Sciatic nerve (tissue), 2 donors: ENCODE results near the gene FDX1. TPM values are rescaled to one million over a fixed set of nuclear protein-coding genes. Genes with fewer than 3 reads are reported as not detected.

Experiments
- ATAC-seq: fragments of 200-7000 bp; cut with Tn5 transposase; one replicate; pipeline ENCODE4 v1.9.1; 2020; ENCODE audit warnings: mild to moderate bottlenecking, moderate library complexity
- DNase-seq: peaks from one replicate; pipeline ENCODE4 v3.0.0-alpha.2; 2020; ENCODE audit warnings: low spot score
- intact Hi-C: fragments of 100-400 bp; cut with DNase I; formaldehyde crosslinking; loops from one replicate; pipeline ENCODE4 v1.14.2; 2022
- total RNA-seq: library from RNA; stranded (reverse); fragmentation: NEBNext Ultra II Directional; extraction: Animal tissue kit (Norgen Biotek cat#: 25700); gene quantifications from one replicate; pipeline ENCODE4 v1.2.1, GENCODE V29; 2021
- donor health status: DM: no; HTN: no; CAD: no.
- donor health status: DM: no; HTN: no; CAD: no.

The FDX1 gene
- total RNA-seq, 1 donor from 2014 or later = 10.5 TPM

DNA sequence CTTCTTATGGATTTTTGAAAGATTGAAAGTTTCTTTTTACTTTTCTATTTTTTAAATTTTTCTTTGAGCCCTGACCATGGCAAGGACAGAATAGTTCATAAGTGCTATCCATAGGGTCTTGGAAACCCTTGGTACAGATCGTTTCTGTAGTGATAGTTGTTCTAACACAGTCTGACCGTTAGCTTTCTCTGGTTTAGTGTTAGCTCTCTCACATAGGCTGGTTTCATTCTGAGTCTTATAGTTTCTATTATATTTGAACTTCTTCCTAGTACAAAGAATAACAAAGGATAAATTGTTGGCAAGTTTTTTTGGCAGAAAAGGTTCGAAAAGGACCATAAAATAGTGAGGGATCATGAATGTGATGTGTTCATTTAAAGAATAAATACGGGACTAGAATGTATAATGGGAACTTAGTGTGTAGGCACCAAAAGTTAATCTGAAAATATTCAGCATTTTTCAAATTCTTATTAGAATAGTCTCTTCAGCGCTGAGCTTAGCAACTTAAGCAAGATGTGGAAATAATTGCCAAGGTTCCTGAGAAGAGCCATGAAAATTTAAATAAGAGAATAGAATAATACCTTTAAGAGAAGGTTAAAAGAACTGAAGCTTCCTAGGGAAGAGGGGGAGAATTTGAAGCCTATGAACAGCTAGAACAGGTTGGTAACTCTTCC lies 24.1 kb downstream of the FDX1 start:
- intact Hi-C loops = no loop called here
- no peak for ATAC-seq
- DNase-seq = no peak

DNA sequence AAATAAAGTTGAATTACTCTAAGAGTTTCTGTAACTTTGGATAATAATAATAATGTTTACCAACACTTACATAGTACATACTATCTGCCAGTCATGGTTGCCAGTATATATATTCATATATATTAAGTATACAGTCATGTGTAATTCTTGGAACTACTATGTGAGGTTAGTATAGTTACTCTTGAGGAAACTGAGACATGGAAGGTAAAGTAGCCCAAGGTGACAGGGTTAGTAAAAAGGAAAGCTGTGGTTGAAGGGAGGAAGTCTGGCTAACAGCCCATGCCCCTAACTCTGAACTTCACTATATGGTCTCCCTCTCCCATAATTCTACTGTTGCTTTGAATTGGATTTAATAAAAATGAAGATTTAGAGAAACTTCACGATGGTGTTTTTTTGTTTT lies 24.9 kb downstream of the FDX1 start:
- DNase-seq (no peak), ATAC-seq (no peak)
- intact Hi-C loops = no loop called here

DNA sequence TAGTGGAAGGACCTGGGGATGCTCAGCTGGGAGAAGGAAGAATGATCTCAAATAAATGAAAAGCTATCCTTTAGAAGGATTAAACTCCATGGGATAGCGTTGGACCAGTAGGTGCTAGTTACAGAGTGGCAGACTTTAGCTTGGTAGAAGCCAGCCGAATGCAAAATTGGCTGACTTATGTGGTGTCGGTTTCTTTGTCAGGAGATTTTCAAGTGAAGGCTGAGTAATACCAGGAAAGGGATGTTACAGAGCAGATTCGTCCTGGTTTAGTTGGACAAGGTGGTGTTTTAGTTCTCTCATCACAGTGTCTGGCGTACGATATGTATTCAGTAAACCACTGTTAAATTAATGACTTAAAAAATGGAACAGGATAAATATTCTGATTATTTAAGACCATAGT lies 26.0 kb downstream of the FDX1 start:
- DNase-seq (no peak), ATAC-seq (no peak)
- intact Hi-C loops = no loop called here

DNA sequence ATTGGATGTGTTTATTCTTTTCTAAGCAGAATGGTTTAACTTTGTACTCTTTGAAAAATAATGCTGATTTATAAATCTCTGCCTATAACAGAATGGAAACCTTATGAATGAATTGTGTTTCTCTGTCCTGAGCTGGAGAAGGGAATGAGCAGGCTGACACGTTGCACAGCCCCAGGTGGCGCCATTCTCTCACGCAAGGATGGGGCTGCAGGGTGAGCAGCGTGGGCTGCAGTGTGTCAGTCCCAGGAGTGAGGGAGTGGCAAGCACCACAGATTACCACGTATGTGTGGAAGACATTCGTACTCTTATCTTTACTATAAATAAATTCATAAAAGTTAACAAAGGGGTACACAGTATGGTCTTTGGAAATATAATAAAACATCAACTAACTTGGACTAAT lies 33.4 kb downstream of the FDX1 start:
- intact Hi-C loops = no loop called here
- peak; percentile 97 for ATAC-seq

DNA sequence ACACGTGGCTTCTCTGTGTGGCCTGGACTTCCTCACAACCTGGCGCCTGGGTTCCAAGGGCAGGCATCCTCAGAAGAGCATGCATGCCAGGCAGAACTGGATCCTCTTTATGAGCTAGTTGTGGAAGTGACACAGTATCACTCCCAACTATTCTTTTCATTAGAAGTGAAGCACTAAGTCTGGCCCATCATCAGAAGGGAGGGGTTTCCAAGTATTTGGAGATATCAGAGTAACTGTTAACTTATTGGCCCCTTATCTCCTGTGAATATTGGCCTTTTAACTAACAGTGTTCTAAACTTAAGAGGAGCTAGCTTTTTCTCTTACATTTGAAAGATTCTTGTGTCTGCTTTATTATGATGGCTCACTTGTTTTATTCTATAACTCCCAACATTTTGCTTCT lies 35.5 kb downstream of the FDX1 start:
- no peak for ATAC-seq
- DNase-seq = no peak
- intact Hi-C loops = no loop called here

More for the DNA sequence above, 33.4 kb downstream of the FDX1 start:
- DNase-seq = peak; percentile 75

DNA sequence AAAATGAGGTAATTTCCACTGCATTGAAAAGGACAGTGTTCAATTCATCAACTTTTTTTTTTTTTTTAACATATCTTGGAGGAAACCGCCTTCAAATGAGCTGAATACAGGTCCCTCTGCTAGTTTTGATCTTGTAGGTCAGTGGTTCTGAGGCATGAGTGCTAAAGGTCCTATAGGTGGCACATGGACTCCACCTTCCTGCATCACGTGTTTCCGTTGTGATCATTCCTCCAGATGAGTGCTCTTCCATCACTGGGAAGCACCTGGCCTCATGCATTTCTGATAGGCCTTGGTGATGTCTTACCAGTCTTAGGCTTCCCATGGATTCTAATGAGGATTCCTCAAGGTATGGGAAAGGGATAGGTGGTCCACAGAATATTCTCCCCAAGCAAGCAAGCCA lies 37.8 kb downstream of the FDX1 start:
- intact Hi-C loops = no loop called here
- ATAC-seq (no peak), DNase-seq (no peak)

DNA sequence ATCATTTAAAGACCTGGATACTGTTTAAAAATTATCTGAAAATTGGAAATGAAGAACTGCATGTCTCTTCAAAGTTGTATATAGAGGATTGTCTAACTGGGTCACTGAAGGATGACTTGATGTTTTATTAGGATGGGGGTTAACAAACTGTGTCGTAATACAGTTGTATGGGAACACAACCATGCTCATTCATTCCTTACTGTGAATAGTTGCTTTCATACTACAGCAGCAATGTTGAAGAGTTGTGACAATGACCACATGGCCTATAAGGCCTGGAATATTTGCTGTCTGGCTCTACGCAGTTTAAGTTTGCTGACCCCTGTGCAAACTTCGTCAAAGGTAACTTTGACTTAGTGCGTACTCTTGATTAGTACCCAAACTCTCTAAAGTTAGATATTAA lies 38.4 kb downstream of the FDX1 start:
- intact Hi-C loops = no loop called here
- no peak for ATAC-seq

GRCh38 chr11:110469127-110469526 lies 39.4 kb downstream of the FDX1 start:
- intact Hi-C loops = no loop called here
- no peak for ATAC-seq
- no peak for DNase-seq

More for the DNA sequence above, 38.4 kb downstream of the FDX1 start:
- no peak for DNase-seq

GRCh38 chr11:110470716-110471115 lies 41.0 kb downstream of the FDX1 start:
- ATAC-seq = no peak
- no peak for DNase-seq

DNA sequence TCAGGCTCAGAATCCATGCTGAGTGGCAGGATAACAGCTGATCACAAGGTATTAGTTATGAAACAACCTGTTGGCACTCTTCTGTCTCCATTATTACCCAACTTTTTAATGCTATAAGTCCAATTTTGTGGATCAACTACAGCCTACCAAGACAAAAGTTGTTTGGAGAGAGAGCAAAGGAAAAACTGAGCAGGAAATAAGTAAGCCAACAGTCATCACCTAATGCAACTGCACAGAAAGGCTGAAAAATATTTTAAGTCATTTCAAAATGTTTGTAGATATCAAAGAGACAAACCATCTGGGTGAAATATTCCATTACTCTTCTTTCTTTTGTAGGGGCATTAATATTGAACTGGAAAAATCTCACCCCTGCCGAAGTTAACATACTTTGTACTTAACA lies 41.6 kb downstream of the FDX1 start:
- ATAC-seq (no peak), DNase-seq (no peak)
- intact Hi-C loops = no loop called here

More at GRCh38 chr11:110470716-110471115, 41.0 kb downstream of the FDX1 start:
- intact Hi-C loops = no loop called here

- no peak for DNase-seq
- no peak for ATAC-seq
- intact Hi-C loops = no loop called here
These were observed 43.1 kb downstream of the FDX1 start for GRCh38 chr11:110472858-110473257.

DNA sequence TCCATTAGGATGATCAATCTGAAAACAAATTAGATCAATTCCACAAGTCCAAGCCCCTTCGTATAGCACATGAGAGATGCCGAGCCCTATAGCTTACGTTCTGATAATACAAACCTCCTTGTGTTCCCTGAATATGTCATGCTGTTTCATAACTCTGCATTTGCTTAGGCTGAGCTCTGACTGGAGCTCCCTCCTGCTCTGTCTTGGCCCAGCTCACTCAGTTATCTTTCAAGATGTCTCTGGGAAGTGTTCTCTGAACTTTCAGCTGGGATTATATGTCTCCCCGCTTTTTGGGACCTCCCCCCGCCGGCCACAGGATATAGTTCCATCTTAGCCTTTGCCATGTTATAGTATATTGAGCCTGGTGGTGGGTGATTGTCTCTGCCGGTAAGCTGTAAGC lies 44.0 kb downstream of the FDX1 start:
- intact Hi-C loops = no loop called here
- DNase-seq = no peak
- ATAC-seq = no peak

- no peak for DNase-seq
- no peak for ATAC-seq
- intact Hi-C loops = no loop called here
These were observed 44.8 kb downstream of the FDX1 start for GRCh38 chr11:110474578-110474977.

DNA sequence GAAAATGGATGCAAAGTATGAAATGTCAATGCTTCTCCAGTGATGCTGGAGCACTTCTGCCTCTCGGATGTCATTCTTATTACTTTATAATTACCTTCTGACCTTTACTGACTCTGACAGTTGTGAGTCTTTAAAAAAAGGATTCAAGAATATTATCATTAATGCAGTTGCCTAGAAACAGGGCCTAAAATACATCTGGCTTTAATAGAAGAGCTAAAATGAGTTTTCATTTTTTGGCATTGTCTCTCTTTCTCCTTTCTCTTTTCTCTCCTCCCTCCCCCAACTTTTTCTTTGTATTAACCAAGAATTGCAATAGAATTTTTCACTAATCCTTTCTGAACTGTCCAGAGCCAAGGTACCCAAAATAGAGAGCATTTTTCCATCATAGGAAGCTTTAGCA lies 45.9 kb downstream of the FDX1 start:
- no peak for ATAC-seq
- intact Hi-C loops = no loop called here
- DNase-seq = no peak

GRCh38 chr11:110478410-110478809 lies 48.7 kb downstream of the FDX1 start:
- intact Hi-C loops = no loop called here
- no peak for ATAC-seq
- DNase-seq = no peak

DNA sequence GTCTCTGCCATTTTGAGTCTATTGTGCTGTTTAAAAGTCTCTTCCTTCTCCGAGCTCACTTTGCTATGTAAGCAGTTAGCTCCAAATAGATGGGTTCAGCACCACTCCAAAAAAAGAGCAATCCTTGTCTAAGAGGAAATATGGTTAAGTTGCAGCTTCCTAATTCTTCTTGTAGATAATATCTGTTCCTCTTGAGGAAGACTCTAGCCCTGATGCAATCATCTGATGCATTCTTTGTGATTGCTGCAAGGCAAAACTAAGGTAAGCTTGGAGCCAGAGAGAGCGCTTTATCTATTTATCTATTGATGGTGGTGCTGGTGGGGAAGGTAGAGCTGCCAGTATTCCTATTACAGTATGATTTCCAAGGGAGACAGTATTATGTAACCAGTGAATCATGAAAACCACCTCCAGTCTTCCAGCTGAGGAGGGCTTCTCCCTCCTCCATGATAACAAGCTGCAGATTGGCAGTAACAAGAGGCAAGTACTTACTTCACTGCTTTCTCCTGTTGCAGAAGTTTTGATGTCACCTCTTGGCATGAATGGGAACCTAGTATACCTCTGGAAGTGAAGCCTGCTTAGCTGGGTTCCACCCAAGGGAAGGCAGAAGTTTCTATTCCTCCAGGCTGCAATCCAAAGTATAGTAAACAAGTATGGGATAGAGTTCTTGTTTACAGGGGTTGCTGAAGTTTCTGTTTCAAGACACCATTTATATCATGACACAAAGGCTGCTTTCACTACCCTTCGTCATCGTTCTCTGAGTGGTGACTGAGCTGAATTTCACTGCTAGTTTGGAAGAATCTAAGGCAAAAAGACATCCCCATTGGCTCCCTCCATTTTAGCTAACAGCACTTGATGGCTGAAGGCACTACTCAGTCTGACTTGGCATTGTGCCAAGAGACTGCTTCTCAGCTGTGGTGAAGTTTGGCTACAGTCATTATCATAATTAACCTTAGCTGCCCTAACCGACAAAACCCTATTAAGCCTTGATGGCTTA lies 49.7 kb downstream of the FDX1 start:
- intact Hi-C loops = no loop called here
- peak; percentile 67 for ATAC-seq
- no peak for DNase-seq

- ATAC-seq (no peak), DNase-seq (no peak)
- intact Hi-C loops = no loop called here
These were observed 51.8 kb downstream of the FDX1 start for GRCh38 chr11:110481523-110481922.

DNA sequence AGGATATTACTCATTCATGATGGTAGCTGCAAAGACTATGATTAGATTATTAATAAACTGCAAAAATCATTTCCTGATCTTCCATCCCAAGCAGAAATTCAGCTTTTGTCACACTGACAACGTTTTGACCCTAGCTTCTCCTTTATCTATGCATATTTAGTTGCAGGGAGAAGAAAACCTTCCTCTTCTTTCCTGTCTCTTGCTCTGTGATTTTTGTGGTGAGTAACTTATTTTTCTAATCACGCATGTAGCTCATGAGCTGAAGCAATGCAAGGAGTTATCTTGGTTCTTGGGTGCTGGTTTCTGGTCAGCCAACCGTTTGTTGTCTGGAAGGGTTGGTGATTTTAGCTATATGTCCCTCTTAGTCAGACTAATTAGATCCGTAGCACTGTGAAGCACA lies 56.4 kb downstream of the FDX1 start:
- DNase-seq (no peak), ATAC-seq (no peak)
- intact Hi-C loops = no loop called here

GRCh38 chr11:110488446-110488845 lies 58.7 kb downstream of the FDX1 start:
- DNase-seq = no peak
- no peak for ATAC-seq
- intact Hi-C loops = no loop called here

GRCh38 chr11:110490886-110491285 lies 61.1 kb downstream of the FDX1 start:
- DNase-seq (no peak), ATAC-seq (peak; percentile 69)
- intact Hi-C loops = no loop called here
